Retina (tissue), 1 donor: ENCODE measurements around the gene TPSB2.
"Not testable (repeated sequence)": the region's sequence is repeated elsewhere in the genome, so short reads cannot be mapped to it uniquely, and the experiment has no call there.

Source experiments
- DNase-seq: peaks from one replicate; pipeline ENCODE4 v3.0.0-alpha.2; 2016

TPSB2 gene

DNA sequence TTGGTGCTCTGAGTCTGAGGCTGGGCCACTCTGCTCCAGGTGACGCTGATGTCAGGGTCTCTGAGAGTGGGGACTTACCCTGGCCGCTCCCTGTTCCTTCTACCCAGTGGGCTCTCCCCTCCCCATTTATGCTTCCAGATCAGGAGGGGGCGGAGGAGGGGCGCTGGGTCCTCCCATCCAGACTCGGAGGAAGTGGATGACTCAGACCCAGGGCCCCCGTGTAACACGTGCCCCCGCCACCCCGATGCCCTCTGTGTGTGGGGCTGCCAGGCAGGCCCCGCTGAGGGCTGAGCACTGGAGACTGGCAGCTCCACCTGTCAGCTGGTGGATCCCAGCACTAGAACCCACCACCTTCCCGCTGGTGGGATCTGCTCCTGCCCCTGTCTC, at the start of gene TPSB2:
TPSB2 (minus strand) TSS at position 101 of the 387 bp plus-strand sequence. CDS start 233 bp downstream, outside the sequence.
- not testable (repeated sequence) for DNase-seq

DNA sequence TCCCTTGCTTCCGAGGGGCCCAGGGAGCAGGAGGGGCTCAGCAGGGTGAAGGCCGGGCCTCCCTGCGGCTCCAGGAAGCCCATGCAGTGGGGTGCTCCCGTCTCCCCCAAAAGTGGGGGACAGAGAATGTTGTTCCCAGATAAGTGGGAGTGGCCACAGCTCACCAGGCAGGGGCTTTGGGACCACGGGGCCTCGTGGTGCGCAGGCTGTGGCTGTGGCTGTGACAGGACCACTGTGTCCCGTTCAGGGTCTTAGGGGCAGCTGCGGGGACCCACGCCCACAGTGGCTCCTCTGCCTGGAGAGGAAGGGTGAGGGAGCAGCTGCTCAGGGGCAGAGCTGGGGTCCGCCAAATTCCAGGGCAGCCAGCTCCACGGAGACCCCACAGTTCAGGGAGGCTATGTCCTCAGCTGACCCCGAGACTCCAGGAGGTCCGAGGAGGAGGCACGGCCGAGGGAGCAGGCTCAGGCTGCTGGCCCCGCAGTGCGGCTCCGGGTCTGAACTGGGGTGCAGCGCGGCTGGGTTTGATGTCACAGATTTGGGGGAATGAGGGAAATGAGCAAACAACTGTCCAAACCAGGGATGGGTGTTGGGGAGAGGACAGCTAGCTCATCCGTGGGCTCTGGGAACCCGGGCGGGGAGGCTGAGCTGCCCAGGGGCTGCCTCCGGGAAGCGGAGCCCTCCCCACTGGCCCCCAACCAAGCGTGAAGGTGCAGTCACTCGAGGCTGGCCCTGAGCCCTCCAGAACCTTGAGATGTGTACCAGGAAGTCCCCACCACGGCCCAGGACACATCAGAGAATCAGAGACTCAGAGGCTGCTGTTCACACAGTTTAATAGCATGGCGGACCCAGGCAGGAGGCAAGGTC, 49.3 kb upstream of the TPSB2 start:
- no peak for DNase-seq

DNA sequence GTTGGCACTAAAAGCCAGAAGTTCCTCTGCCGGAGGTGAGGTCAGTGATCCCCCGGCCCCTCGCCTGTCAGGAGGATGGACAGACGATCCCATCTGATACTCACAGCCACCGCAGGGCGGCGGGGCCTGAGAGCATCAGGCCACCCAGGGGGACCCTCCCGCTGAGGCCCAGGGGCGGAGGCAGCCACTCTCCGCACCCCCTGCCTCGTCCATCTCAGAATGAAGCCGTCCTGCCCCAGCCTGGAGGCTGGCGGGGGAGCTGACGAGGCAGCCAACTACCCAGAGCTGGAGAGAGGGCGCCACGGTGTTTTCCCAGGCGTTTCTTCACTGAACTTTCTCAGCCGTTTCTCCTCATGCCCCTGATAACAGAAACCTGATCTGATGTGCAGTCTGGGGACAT, 48.5 kb upstream of the TPSB2 start:
- no peak for DNase-seq

DNA sequence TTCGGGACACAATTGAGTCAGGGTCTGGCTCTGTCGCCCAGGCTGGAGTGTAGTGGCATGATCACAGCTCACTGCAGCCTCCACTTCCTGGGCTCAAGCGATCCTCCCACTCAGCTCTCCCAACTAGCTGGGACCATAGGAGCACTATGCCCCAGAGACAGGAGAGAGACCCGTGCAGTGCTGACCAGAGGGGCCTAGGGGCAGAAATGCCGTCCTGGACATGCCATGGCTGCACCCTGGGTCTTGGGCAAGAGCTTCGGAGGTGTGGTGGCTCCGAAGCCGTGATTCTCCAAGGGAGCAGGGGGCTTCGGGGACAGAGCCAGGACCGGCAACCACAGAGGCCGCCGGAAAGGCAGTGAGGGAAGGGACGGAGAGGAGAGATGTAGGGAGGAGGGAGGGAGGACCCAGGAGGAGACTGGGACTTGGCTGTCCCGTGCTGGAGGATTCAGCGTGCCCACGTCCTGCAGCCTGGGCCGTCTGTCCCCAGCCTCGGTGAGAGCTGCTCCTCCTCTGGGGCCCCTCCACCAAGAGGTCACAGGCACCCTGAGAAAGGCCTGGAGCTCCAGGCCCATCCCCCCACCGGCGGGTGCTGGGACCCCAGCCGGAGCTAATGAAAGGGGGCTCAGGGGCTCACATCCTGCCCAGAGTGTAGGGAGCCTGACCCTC, 47.8 kb upstream of the TPSB2 start:
- DNase-seq, result no peak

DNA sequence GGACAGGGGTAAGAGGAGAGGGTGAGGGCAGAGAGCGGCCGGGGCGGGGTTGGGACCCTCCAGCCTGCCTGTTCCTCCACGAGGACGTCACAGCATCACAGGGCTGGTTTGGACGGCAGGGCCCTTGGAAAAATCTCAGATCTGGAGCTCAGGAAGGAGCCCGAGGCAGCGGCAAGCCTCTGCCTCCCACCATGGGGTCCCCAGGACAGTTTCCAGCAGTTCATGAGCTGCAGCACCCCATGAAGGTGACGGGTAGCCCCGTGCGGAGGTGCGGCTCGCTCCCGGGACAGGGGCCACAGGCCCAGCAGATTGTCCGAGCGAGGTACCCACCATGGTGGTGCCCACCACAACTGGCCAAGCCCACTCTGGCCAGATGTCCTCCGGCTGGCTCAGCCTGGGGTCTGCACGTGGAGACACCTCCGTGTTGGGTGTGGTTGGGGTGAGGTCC, 47.2 kb upstream of the TPSB2 start:
- no peak for DNase-seq

DNA sequence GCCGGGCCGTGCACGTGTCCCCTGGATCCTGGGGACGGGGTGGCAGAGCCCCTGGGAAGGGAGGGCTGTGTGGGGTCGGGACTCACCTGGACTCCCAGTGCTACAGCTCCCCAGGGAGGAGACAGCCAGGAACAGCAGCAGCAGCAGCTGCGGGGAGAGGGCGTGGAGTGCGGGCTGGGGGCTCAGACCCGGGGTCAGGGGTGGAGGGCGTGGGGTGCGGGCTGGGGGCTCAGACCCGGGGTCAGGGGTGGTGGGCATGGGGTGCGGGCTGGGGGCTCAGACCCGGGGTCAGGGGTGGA, 46.5 kb upstream of the TPSB2 start:
- DNase-seq, result no peak

DNA sequence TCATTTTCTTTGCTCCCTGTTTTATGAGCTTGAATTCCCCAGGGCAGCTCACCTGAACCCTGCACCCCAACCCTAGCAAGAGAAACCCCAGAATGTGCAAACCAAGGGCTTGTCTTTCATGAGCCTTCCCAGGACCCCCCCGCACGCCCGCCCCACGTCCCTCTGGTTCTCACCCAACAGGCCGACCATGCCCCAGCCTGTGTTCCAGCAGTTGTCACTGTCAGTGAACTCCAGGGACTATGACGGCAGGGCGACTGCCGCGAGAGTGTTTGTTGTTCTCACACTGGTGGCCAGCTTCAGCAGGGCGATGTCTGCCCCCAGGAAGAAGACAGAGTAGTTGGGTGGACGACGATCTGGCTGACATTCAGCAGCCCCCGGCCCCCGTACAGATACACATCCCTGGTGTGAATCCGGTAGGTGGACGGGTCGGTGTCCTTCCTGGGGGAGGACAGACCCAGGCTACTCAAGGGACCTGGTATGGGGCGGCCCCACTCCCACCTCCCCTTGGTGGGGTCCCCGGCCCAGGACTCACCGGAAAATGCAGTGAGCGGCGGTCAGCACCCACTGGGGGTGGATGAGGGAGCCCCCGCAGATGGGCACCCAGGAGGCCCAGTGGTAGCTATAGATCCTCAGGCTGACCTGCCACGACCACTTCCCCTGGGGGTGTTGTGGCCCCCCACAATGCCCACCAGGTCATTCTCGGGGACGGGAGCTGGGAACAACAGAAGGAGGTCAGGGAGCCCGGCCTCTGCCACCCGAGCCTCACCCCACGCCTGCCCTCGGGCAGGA, 46.0 kb upstream of the TPSB2 start:
- DNase-seq, result no peak

DNA sequence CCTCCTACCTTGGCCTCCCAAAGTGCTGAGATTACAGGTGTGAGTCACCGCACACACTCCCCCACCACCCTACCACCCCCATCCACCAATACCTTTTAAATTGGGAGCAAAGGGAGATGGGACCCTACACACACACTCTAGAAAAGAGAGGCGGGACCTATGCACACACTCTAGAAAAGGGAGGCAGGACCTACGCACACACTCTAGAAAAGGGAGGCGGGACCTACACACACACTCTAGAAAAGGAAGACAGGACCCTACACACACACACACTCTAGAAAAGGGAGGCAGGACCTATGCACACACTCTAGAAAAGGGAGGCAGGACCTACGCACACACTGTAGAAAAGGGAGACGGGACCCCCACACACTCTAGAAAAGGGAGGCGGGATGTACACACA, 44.8 kb upstream of the TPSB2 start:
- no peak for DNase-seq

DNA sequence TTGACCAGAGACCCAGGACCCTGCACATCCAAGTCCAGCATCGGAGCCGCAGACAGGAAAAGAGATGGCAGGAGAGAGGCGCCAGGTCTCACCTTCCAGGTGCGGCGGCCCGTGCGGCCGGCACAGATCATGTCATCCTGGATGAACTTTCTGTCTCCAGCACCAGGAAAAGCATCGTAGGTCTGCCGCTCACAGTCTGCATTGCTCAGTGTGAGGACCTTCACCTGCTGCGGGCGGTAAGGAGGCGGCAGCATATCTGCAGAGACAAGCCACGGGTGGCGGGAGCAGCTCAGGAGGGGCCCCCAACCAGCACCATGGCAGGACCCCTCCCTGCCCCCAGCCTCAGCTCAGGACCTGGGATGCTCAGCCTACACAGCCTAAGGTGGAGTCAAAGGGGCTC, 43.8 kb upstream of the TPSB2 start:
- DNase-seq, result no peak

DNA sequence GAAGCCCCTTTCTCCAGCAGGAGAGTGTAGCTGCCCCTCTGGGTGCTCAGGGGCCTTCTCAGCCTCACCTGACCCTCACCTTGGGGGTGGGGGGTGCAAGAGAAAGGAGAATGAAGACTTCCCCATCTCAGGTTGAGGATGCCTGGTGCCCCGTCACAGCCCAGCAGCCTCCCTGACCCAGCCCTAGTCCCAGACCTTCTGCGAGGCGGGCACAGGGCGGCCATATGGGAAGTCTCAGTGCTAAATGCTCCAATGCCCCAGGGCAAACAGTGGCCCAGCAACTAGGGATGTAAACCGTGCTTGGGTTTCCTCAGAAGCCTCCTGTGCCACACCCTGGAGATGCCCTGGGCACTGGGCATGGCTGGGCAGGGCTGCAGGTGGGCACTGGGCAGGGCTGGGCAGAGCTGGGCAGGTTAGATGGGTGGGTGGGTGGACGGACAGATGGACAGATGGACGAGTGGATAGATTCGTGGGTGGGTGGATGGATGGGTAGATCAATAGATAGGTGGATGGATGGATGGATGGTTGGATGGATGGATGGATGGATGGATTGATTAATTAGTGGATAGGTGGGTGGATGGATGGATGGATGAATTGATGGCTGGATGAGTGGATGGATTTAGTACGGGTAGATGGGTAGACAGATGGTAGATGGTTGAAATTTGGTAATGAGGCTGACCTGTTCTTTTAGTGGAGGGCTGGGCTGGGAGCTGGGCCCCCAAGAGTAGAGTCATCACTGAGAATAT, 42.6 kb upstream of the TPSB2 start:
- no peak for DNase-seq

DNA sequence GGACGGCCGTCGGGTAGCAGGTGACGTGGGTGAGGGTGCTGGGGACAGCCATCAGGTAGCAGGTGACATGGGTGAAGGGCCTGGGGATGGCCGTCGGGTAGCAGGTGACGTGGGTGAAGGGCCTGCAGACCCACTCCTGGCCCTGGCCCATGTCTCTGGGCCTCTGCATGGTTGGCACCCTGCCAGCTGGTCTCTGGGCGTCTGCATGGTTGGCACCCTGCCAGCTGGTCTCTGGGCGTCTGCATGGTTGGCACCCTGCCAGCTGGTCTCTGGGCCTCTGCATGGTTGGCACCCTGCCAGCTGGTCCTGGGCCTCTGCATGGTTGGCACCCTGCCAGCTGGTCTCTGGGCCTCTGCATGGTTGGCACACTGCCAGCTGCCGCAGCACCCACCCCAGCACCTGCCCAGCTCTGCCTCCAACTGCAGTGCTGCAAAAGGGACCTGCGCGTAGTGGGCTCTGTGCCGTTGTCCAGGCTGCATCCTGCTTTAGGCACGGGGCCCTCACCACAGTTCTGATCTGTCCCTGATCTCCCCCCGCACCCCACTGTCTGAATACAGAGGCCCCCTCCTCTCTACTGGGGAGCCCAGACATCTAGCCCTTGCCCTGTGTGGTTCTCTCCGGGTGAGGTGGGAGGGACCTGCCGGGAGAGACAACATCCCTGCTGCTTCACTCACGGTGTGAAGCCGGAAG, 41.9 kb upstream of the TPSB2 start:
- DNase-seq, result not testable (repeated sequence)

DNA sequence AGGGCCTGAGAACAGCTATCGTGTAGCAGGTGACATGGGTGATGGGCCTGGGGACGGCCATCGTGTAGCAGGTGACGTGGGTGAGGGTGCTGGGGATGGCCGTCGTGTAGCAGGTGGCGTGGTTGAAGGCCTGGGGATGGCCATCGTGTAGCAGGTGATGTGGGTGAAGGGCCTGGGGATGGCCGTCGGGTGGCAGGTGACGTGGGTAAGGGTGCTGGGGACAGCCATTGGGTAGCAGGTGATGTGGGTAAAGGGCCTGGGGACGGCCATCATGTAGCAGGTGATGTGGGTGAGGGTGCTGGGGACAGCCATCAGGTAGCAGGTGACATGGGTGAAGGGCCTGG, 41.4 kb upstream of the TPSB2 start:
- DNase-seq, result no peak

DNA sequence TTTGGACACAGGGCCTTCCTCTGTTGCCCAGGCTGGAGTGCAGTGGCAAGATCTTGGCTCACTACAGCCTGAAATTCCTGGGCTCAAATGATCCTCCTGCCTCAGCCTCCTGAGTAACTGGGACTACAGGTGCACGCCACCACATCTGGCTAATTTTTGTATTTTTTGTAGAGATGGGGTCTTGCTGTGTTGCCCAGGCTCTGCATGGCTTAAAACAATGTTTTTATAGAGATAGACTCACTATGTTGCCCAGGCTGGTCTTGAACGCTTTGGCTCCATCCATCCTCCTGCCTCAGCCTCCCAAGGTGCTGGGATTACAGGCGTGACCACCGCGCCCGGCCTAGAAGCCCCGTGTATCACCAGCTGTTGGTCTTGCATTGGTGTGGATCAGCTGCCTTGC, 39.4 kb upstream of the TPSB2 start:
- not testable (repeated sequence) for DNase-seq

DNA sequence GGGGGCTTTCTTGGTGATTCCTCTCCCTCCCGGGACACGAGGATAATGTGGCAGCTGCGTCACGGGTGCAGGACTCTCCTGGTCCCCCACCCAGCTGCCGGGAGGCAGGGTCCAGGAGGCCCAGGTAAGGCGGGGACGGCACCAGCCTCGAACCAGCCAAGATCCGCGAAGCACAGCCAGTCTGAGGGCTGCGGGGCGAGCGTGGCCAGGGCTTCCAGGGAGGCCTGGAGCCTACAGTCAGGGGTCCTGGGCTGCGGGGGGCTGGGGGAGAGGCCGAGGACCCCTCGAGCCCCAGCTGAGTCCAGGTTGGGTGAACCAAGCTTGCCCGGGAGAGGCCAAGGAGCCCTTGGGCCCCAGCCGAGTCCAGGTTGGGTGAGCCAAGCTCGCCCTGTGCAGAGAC, 35.8 kb upstream of the TPSB2 start:
- DNase-seq, result no peak

DNA sequence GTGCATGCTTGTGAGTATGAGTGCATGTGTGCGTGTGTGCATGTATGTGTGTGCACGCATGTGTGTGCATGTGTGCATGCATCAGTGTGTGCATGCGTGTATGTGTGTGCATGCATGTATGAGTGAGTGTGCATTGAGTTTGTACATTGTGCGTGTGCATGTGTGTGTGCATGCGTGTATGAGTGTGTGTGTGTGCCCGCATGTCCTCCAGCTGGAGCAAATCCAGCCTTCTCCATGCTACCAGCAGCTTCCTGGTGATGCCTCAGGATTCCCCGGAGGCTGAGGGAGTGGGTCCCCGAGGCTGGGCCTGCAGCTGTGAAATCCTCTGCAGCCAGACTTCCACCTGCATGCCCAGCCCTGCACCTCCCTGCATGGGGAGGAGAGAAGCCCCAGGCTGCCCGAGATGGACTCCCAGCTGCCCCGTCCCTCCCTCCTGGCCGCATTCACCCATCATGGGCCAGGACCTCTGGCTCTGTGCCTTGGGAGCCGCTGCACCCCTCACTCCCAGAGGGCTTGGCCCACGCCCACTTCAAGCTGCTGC, 35.2 kb upstream of the TPSB2 start:
- no peak for DNase-seq

DNA sequence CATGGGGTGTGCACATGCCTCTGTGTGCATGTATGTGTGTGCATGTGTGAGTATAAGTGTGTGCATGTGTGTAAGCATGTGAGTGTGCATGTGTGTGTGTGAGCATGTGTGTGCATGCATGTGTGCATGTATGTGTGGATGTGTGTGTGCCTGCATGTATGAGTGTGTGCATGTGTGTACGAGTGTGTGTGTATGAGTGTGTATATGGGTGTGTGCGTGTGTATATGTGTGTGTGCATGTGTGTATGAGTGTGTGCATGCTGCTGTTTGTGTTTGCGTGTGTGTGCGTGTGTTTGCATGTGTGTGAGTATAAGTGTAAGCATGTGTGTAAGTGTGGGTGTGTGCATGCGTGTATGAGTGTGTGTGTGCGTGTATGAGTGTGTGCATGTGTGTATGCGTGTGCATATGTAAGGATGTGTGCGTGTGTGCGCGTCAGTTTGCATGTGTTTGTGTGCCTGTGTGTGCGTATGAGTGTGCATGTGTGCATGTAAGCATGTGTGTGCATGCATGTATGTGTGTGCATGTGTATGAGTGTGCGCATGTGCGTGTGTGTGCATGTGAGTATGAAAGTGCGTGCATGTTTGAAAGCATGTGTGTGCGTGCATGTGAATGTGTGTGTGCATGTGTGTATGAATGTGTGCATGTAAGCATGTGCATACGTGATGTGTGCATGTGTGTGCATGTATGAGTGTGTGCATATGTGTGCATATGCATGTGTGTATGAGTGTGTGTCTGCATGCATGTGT, 34.5 kb upstream of the TPSB2 start:
- DNase-seq, result no peak

DNA sequence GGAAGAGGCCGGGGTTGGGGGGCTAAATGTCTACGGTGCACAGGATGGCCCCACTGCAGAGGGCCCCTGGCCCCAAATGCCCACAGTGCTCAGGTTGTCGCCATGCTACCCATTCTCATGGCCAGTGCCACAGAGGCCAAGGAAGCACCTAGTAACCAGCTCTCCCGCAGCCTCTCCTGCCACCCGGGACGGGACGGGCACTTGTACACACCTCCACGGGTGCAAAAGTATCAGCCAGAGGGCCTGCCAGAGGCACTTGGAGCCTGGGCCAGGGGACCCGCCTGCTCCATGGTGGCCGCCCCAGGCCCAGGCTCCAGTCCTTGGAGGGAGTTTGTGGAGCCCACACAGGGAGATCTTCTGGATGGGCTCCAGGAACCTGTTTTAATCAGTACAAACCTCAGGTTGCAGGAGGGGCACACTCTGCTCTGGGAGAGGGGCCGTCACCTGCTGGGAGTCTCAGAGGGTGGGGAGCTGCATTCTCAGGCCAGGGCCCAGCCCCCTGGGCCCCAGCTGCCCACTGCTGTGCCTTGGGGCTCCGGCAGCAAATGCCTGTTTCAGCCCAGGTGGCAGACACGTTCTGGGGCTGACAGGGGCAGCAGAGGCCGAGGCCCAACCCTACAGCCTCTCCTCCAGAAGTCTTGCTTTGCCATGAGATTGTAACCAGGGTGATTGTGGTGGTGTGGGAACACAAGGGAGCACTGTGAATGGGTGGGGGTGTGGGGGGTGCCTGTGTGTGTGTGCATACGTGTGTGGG, 33.8 kb upstream of the TPSB2 start:
- no peak for DNase-seq

DNA sequence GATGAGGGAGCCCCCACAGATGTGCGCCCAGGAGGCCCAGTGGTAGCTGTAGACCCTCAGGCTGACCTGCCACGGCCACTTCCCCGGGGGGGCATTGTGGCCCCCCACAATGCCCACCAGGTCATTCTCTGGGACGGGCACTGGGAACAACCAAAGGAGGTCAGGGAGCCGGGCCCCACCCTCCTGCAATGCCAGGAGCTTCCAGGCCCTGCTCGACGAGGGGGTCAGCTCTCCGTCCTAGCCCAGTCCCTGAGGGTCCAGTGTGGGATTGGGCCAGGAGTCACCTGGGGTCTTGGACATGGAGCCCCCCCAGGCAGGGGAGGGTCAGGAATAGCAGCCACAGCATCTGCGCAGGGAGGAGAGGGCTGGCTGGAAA, 32.9 kb upstream of the TPSB2 start:
- DNase-seq, result no peak

DNA sequence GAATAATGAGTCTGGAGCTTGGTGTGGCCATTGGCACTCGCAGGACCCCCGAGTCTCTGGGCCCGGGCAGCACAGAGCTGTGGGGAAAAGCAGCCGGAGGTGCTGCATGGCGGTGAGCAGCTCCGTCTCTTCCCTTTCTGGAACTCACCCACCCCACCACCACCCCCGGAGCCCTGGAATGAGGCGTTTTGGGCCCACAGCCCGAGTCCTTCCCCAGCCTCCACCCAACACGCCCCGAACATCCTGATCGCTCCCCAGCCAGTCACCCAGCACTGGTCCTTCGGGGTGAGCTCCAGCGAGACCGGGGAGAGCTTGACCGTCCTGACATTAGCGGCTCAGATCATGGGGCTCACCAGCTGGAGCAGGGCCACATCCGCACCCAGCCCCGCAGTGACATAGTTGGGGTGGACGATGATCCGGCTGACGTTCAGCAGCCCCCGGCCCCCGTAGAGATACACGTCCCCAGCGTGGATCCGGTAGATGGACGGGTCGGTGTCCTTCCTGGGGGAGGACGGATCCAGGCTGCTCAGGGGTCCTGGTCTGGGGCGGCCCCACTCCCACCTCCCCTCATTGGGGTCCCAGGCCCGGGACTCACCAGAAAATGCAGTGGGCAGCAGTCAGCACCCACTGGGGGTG, 32.3 kb upstream of the TPSB2 start:
- DNase-seq, result no peak
